Left ventricle myocardium superior (tissue), 1 donor: ENCODE measurements around the gene ADAM10. TPM values are rescaled to one million over a fixed set of nuclear protein-coding genes. Genes with fewer than 3 reads are reported as not detected.
A peak's percentile ranks its signal among the peaks of the same experiment; 100 is the strongest.

Experiments
- ATAC-seq: fragments of 200-7000 bp; cut with Tn5 transposase; one replicate; pipeline ENCODE4 v1.9.1; 2020; ENCODE audit warnings: mild to moderate bottlenecking, moderate library complexity
- DNase-seq: peaks from one replicate; pipeline ENCODE4 v3.0.0-alpha.2; 2020
- intact Hi-C: fragments of 100-400 bp; cut with micrococcal nuclease; formaldehyde crosslinking; loops from one replicate; pipeline ENCODE4 v1.11.0; 2022
- total RNA-seq: library from RNA; stranded (reverse); fragmentation: NEBNext Ultra II Directional; extraction: Animal tissue kit (Norgen Biotek cat#: 25700); gene quantifications from one replicate; pipeline ENCODE4 v1.2.1, GENCODE V29; 2021
- donor health status: DM: no; HTN: yes; CAD: no; lungs with severe emphysema.

ADAM10 gene
- total RNA-seq, 1 donor from 2014 or later, result 77.1 TPM

DNA sequence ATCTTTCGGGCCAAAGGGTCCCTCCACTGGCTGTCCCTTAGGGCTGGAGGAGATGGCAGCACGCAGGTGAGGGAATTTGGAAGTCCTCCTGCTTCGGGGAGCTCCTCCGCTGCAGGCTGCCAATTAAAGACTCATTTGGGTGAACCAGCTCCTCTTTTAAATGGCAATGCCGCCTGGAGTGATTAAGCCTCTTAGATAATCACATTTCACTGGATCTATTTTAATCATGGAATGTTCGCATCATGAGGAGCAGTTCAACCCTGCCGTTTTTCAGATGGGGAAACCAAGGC is 199.8 kb downstream of the ADAM10 start:
- ATAC-seq (peak; percentile 7), DNase-seq (no peak)
- intact Hi-C loops, result no loop called here

GRCh38 chr15:58549013-58549784 is 200.3 kb downstream of the ADAM10 start:
- no peak for ATAC-seq
- intact Hi-C loops, result no loop called here
- no peak for DNase-seq

- DNase-seq, result no peak
- intact Hi-C loops, result no loop called here
- ATAC-seq, result peak; percentile 41
Measured at GRCh38 chr15:58548308-58549012, 201.0 kb downstream of the ADAM10 start.

DNA sequence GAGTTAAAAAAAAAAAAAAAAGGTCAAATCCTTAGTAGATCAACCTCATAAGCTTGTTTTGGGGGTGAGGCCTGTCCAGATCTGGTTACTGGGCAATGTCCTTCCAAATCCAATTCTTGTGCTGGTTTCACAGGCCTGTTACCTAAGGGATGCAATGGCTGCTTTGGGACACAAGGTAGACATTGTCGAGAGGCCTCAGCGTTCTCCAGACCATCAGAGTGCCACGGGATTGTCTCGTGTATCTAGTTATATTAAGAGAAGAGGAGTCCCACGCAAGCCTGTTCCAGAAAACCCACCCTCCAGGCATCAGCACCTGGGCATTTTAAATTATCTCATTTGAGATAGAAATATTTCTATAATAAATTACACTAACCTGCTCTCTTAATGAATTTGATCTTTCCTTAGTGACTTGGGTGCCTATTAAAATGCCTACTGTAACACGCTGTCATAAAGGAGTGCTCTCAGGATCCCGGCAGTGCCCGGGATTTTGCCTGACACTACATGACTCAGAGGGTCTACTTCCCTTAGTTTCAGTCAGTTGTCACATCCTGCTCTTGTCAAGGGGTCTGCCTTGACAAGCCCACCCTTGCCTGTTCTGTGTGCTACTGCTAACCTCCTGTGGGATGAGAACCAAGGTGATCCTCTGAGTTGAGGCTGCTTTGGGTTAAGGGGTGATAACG is 201.7 kb downstream of the ADAM10 start:
- DNase-seq, result no peak
- intact Hi-C loops, result no loop called here
- no peak for ATAC-seq

GRCh38 chr15:58546635-58547627 is 202.6 kb downstream of the ADAM10 start:
- ATAC-seq (peak; percentile 92), DNase-seq (peak; percentile 68)
- intact Hi-C loops, result no loop called here

DNA sequence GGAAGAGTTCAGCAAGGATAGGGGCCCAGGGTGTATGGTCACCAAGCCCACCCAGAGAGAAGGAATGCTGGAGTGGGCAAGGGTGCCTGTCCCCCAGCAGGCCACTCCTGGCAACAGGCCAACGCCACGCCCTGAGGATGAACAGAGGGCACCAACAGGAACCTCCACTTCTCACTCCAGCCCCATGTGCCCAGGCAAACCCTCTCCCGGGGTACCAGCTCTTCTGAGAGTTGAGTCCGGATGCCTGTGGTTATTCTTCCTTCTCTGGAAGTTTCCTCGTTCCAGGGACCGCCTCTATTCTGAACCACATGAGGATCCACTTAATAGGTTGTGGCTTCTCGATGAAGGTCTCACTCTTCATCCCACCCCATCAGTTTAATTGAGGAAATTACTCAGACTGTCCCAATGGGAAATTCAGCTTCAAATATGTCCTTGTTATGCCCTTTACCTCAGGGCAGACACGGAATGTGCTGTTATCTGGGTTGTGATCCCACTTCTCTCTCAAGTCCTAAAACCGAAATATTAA is 203.4 kb downstream of the ADAM10 start:
- DNase-seq, result no peak
- no peak for ATAC-seq
- intact Hi-C loops, result no loop called here

GRCh38 chr15:58545307-58546065 is 204.0 kb downstream of the ADAM10 start:
- intact Hi-C loops, result no loop called here
- DNase-seq (no peak), ATAC-seq (no peak)

- DNase-seq (no peak), ATAC-seq (no peak)
- intact Hi-C loops, result no loop called here
Measured at GRCh38 chr15:58544756-58545155, 204.8 kb downstream of the ADAM10 start.

DNA sequence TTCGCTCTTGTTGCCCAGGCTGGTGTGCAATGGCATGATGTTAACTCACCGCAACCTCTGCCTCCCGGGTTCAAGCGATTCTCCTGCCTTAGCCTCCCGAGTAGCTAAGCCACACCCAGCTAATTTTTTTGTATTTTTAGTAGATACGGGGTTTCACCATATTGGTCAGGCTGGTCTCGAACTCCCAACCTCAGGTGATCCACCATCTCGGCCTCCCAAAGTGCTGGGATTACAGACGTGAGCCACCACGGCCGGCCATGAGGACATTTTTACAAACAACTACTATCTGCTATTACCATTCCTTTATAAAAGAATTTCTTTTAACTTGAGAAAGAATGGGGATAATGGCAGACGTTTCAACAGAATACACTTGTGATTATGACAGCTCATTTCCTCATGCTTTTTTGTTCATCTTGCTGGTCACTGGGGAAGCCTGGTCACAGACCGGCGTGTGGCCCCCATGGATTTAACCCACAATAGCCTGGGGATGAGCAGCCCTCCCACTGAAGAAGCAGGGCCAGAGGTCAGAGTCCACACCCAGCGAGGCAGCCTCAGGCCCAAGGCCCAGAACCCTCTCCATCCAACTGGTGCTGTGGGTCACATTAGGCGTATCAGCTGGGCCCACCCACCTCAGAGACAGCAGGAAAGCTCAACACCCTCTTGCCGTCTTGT is 205.7 kb downstream of the ADAM10 start:
- ATAC-seq (no peak), DNase-seq (no peak)
- intact Hi-C loops, result no loop called here

DNA sequence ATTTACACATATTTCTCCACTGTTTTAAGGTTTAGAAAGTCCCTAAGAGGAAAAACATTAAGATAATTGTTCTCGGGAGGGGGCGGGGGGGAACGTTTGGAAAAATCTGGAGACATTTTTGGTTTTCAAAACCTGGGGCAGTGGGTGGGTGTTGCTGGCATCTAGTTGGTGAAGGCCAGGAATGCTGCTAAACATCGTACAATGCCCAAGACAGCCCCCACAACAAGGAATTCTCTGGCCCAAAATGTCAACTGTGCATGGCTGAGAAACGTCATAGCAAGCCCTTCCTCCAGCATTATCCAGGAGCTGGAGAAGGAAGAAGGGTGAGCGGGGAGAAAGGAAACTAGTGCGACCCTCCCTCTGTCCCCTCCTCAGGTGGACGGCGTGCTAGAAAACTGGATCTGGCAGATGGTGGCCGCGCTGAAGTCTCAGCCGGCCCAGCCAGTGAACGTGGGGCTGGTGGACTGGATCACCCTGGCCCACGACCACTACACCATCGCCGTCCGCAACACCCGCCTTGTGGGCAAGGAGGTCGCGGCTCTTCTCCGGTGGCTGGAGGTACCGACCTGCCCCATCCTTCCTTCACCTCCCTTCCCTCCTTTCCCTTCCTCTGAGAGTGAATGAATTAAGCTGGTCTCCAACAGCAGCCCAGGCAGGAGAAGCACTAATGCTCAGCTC is 208.0 kb downstream of the ADAM10 start:
- ATAC-seq, result no peak
- no peak for DNase-seq
- intact Hi-C loops, result no loop called here

- intact Hi-C loops, result loop anchor here (10.0 kb wide), 1 partner anchor 215 kb away; no protein-coding TSS in a partner anchor
- no peak for ATAC-seq
- no peak for DNase-seq
Measured at GRCh38 chr15:58539548-58539947, 210.0 kb downstream of the ADAM10 start.

DNA sequence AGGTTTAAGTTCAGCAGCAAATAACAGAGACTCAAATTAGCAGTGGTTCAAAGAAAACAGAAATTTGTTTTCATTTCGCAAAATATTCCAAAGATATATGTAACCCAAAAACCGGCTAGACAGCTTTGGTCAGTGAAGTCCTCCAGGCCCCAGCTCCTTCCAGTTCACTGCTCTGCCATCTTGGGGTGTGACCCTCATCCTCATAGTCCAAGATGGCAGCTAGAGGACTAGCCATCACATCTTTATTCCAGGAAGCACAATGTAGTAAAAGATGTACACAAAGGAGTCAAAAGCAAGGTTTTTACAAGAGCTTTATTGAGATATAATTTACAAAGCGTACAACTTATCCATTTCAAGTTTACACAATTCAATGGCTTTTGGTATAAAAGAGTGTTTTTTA is 210.6 kb downstream of the ADAM10 start:
- DNase-seq (no peak), ATAC-seq (no peak)
- intact Hi-C loops, result loop anchor here (10.0 kb wide), 1 partner anchor 214 kb away; no protein-coding TSS in a partner anchor

Other genes with a start within 250 kb of the ADAM10 start
- 37.2 TPM for gene MINDY2, start 21.6 kb upstream of the ADAM10 start, total RNA-seq
- gene SLTM, start 184.0 kb upstream of the ADAM10 start, total RNA-seq, result 43.8 TPM
- 23.1 TPM for gene RNF111, start 238.0 kb upstream of the ADAM10 start, total RNA-seq